Activated T-helper 2 cell treated with anti-CD3 and anti-CD28 coated beads, Interferon-gamma antibody, Interleukin-2, Interleukin-4, amounts not matched to agents 10 μg/mL and 5 μg/mL and 100 μg/mL, durations not matched to agents 14 hours and 24 hours and 36 hours (primary cell): ENCODE data around the gene NOLC1. TPM values are rescaled to one million over a fixed set of nuclear protein-coding genes. Genes with fewer than 3 reads are reported as not detected.

ENCODE experiments used
- DNase-seq: peaks from one replicate; pipeline ENCODE4 v3.0.0; 2021; ENCODE audit warnings: low spot score
- H3K27ac Mint-ChIP-seq: one replicate; pipeline ENCODE4 v1.8.0; 2021; ENCODE audit warnings: mixed read lengths
- H3K27me3 Mint-ChIP-seq: one replicate; pipeline ENCODE4 v1.8.0; 2021; ENCODE audit warnings: low read depth, mixed read lengths
- H3K36me3 Mint-ChIP-seq: one replicate; pipeline ENCODE4 v1.8.0; 2021; ENCODE audit warnings: low read depth, mixed read lengths
- H3K4me1 Mint-ChIP-seq: one replicate; pipeline ENCODE4 v1.8.0; 2021; ENCODE audit warnings: low read depth, mixed read lengths
- H3K4me3 Mint-ChIP-seq: one replicate; pipeline ENCODE4 v1.8.0; 2021; ENCODE audit warnings: low read depth, mild to moderate bottlenecking, moderate library complexity, mixed read lengths
- H3K9me3 Mint-ChIP-seq: one replicate; pipeline ENCODE4 v1.8.0; 2021; ENCODE audit warnings: mixed read lengths
- intact Hi-C: fragments of 100-400 bp; cut with micrococcal nuclease; formaldehyde crosslinking; loops from one replicate; pipeline ENCODE4 v1.15.1; 2023
- total RNA-seq: library from RNA; stranded (reverse); gene quantifications from 2 replicates; pipeline ENCODE4 v1.2.3, GENCODE V29; 2022

NOLC1 gene
- total RNA-seq, 1 donor from 2014 or later, result 196 TPM

- peak overlapping the region; percentile 95 for H3K4me3 Mint-ChIP-seq
- intact Hi-C loops, result loop anchor here (1.0 to 10.0 kb wide), 7 partner anchors 13 to 513 kb away; partner anchors contain the start of genes ACTR1A, FBXL15, NFKB2 and NOLC1
- H3K4me1 Mint-ChIP-seq, result peaks cover 23% of the 10 kb centered on the region
- H3K36me3 Mint-ChIP-seq, result peaks cover 35% of the 10 kb centered on the region
- no peaks in the 10 kb centered on the region for H3K9me3 Mint-ChIP-seq
- H3K27ac Mint-ChIP-seq, result peak overlapping the region; percentile 98
- DNase-seq, result no peak
- no peaks in the 10 kb centered on the region for H3K27me3 Mint-ChIP-seq
These were observed 20.0 kb upstream of the NOLC1 start for GRCh38 chr10:102132193-102132562.

GRCh38 chr10:102132563-102133372 lies 19.4 kb upstream of the NOLC1 start, which contains the start of gene PPRC1:
PPRC1 (plus strand) TSS chr10:102133040; CDS start chr10:102133069, 29 bp downstream.
- H3K36me3 Mint-ChIP-seq, result peaks cover 40% of the 10 kb centered on the region
- H3K9me3 Mint-ChIP-seq, result no peaks in the 10 kb centered on the region
- H3K4me1 Mint-ChIP-seq, result peaks cover 26% of the 10 kb centered on the region
- H3K4me3 Mint-ChIP-seq, result peak within 1 kb of the TSS; percentile 95
- peak within 1 kb of the TSS; percentile 98 for H3K27ac Mint-ChIP-seq
- intact Hi-C loops, result loop anchor here (1.0 to 10.0 kb wide), 7 partner anchors 13 to 512 kb away; partner anchors contain the start of genes ACTR1A, FBXL15, NFKB2 and NOLC1
- peak; percentile 98 for DNase-seq
- no peaks in the 10 kb centered on the region for H3K27me3 Mint-ChIP-seq

- intact Hi-C loops, result loop anchor here (5.0 to 10.0 kb wide), 2 partner anchors 264 to 511 kb away; partner anchors contain the start of genes NFKB2 and TRIM8
- Mint-ChIP-seq H3K27me3 (no peaks in the 10 kb centered on the region), H3K4me3 (peak overlapping the region; percentile 95), H3K9me3 (no peaks in the 10 kb centered on the region), H3K4me1 (peaks cover 26% of the 10 kb centered on the region), H3K36me3 (peaks cover 47% of the 10 kb centered on the region), H3K27ac (peak overlapping the region; percentile 98)
- DNase-seq, result peak; percentile 46
These were observed 18.6 kb upstream of the NOLC1 start for GRCh38 chr10:102133373-102134195.

GRCh38 chr10:102134416-102134815 lies 17.8 kb upstream of the NOLC1 start:
- Mint-ChIP-seq H3K36me3 (peaks cover 56% of the 10 kb centered on the region), H3K9me3 (no peaks in the 10 kb centered on the region), H3K27ac (peak overlapping the region; percentile 98), H3K4me1 (peaks cover 26% of the 10 kb centered on the region), H3K4me3 (peak overlapping the region; percentile 95), H3K27me3 (no peaks in the 10 kb centered on the region)
- intact Hi-C loops, result loop anchor here (5.0 to 10.0 kb wide), 2 partner anchors 263 to 510 kb away; partner anchors contain the start of genes NFKB2 and TRIM8
- DNase-seq, result no peak

- H3K27ac Mint-ChIP-seq, result peak overlapping the region; percentile 3
- peaks cover 26% of the 10 kb centered on the region for H3K4me1 Mint-ChIP-seq
- H3K27me3 Mint-ChIP-seq, result no peaks in the 10 kb centered on the region
- no peaks in the 10 kb centered on the region for H3K9me3 Mint-ChIP-seq
- H3K36me3 Mint-ChIP-seq, result peaks cover 72% of the 10 kb centered on the region
- DNase-seq, result no peak
- peak overlapping the region; percentile 30 for H3K4me3 Mint-ChIP-seq
- intact Hi-C loops, result loop anchor here (10.0 kb wide), 1 partner anchor 509 kb away; the partner anchor contains the start of gene TRIM8
These were observed 16.1 kb upstream of the NOLC1 start for GRCh38 chr10:102135956-102136526.

- Mint-ChIP-seq H3K4me3 (no peak overlapping the region), H3K4me1 (peaks cover 17% of the 10 kb centered on the region), H3K27ac (no peak overlapping the region), H3K27me3 (no peaks in the 10 kb centered on the region), H3K36me3 (peaks cover 86% of the 10 kb centered on the region), H3K9me3 (no peaks in the 10 kb centered on the region)
- DNase-seq, result no peak
- intact Hi-C loops, result loop anchor here (10.0 kb wide), 1 partner anchor 505 kb away; the partner anchor contains the start of gene TRIM8
These were observed 12.7 kb upstream of the NOLC1 start for GRCh38 chr10:102139281-102140110.

GRCh38 chr10:102140218-102140617 lies 12.0 kb upstream of the NOLC1 start:
- intact Hi-C loops, result no loop called here
- no peak for DNase-seq
- H3K9me3 Mint-ChIP-seq, result no peaks in the 10 kb centered on the region
- no peak overlapping the region for H3K4me3 Mint-ChIP-seq
- no peak overlapping the region for H3K27ac Mint-ChIP-seq
- peaks cover 11% of the 10 kb centered on the region for H3K4me1 Mint-ChIP-seq
- H3K36me3 Mint-ChIP-seq, result peaks cover 86% of the 10 kb centered on the region
- H3K27me3 Mint-ChIP-seq, result no peaks in the 10 kb centered on the region

GRCh38 chr10:102140913-102141540 lies 11.2 kb upstream of the NOLC1 start:
- Mint-ChIP-seq H3K4me1 (peaks cover 5% of the 10 kb centered on the region), H3K27ac (no peak overlapping the region), H3K9me3 (no peaks in the 10 kb centered on the region), H3K36me3 (peaks cover 86% of the 10 kb centered on the region), H3K4me3 (no peak overlapping the region), H3K27me3 (no peaks in the 10 kb centered on the region)
- intact Hi-C loops, result no loop called here
- DNase-seq, result no peak

GRCh38 chr10:102141583-102142107 lies 10.5 kb upstream of the NOLC1 start:
- Mint-ChIP-seq H3K27ac (no peak overlapping the region), H3K4me1 (peaks cover 3% of the 10 kb centered on the region), H3K36me3 (peaks cover 85% of the 10 kb centered on the region), H3K4me3 (no peak overlapping the region), H3K9me3 (no peaks in the 10 kb centered on the region), H3K27me3 (no peaks in the 10 kb centered on the region)
- intact Hi-C loops, result no loop called here
- no peak for DNase-seq

GRCh38 chr10:102146971-102147428 lies 5.2 kb upstream of the NOLC1 start:
- DNase-seq, result no peak
- Mint-ChIP-seq H3K27ac (no peak overlapping the region), H3K4me1 (peaks cover 14% of the 10 kb centered on the region), H3K9me3 (no peaks in the 10 kb centered on the region), H3K27me3 (no peaks in the 10 kb centered on the region), H3K36me3 (peaks cover 81% of the 10 kb centered on the region), H3K4me3 (no peak overlapping the region)
- intact Hi-C loops, result no loop called here

GRCh38 chr10:102147561-102147960 lies 4.6 kb upstream of the NOLC1 start:
- Mint-ChIP-seq H3K36me3 (peaks cover 84% of the 10 kb centered on the region), H3K27me3 (no peaks in the 10 kb centered on the region), H3K27ac (no peak overlapping the region), H3K4me3 (no peak overlapping the region), H3K9me3 (no peaks in the 10 kb centered on the region), H3K4me1 (peaks cover 14% of the 10 kb centered on the region)
- intact Hi-C loops, result no loop called here
- DNase-seq, result no peak
